Fibroblast of the aortic adventitia (primary cell): Measurements from ENCODE around the gene WNT8B. TPM values are rescaled to one million over a fixed set of nuclear protein-coding genes. Genes with fewer than 3 reads are reported as not detected.

Source experiments
- DNase-seq: peaks from one replicate; pipeline ENCODE4 v3.0.0-alpha.2; 2010; ENCODE audit warnings: low read depth
- H3K4me3 ChIP-seq: 2 replicates; pipeline ENCODE4 v1.5.1; 2011; ENCODE audit warnings: low read depth, mild to moderate bottlenecking, control low read depth, low read length, moderate library complexity
- CTCF ChIP-seq: IDR thresholded peaks from 2 replicates; pipeline ENCODE4 v1.5.1; 2011; ENCODE audit warnings: mild to moderate bottlenecking, low read length, control low read depth, inconsistent platforms; ENCODE audit not compliant: insufficient read depth
- total RNA-seq: library from RNA; depleted of rRNA; stranded (reverse); fragments of >200 nt; gene quantifications from 2 replicates; pipeline ENCODE4 v1.2.3, GENCODE V29; 2012; ENCODE audit warnings: low replicate concordance

Gene WNT8B
- total RNA-seq, 1 donor: not detected

DNA sequence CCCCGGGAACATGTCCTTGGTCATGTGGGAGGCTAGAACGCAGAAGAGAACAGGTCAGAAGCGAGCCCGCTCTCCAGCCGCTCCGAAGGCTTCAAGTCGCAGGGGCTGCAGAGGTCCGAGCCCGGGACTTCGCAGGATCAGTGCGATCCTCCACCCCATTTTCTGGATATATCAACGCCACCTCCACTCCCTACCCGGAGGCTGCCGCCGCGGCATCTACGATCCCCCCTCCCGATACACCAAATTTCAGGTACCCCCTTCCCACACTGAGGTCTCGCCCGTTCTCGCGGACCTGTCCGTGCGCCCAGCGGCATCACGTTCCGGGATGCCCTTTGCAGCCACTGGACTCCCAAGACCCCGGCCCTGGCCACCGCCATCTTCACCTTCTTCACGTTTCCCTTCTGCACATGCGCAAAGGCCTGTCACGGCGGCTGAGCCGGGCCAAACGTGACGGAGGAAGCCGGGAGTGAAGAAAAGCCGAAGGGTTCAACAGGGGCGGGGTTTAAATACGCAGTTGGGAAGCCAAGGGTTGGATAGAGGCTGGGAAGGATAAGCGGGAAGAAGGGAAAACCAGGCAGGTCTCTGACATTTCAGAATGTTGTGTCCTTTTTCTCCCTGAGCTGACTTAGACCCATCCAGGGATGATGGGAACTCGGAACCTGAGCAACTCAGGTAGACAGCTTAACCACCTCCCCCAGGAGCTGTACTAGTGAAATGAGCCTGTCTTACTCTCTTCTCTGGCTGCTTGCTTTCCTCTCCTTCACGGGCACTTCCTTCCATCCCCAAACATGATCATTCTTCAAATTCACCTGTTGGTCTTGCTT is 66.9 kb downstream of the WNT8B start, which contains the start of gene NDUFB8:
TSS of gene NDUFB8 (minus strand) at position 397 of the 824 bp plus-strand sequence. CDS start at position 377, 20 bp downstream.
- peak; percentile 84 for DNase-seq
- H3K4me3 ChIP-seq: peak within 1 kb of the TSS; percentile 96
- no peak for TF ChIP-seq CTCF

DNA sequence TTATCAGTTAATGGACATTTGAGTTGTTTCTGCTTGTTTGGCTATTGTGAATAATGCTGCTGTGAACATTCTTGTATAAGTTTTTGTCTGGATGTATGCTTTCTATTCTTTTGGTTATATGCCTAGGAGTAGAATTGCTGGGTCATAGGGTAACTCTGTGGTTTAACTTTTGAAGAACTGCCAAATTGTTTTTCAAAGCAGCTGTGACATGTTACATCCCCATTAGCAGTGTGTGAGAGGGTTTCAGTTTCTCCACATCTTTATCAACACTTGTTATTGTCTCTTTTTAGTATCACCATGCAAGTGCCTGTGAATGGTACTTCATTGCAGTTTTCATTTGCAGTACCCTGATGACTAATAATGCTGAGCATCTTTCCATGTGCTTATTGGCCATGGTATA is 69.0 kb downstream of the WNT8B start:
- H3K4me3 ChIP-seq: no peak overlapping the region
- DNase-seq: no peak
- no peak for TF ChIP-seq CTCF

Other genes starting within 250 kb of the WNT8B start
- 25.0 and 30.3 TPM in 2 replicates for gene CHUK, start 233.4 kb upstream of the WNT8B start, total RNA-seq
- 15.0 and 28.1 TPM in 2 replicates for gene CWF19L1, start 195.4 kb upstream of the WNT8B start, total RNA-seq
- gene BLOC1S2, start 176.3 kb upstream of the WNT8B start, total RNA-seq: 56.8 and 68.8 TPM in 2 replicates
- not detected in 2 replicates for gene PKD2L1, start 132.8 kb upstream of the WNT8B start, total RNA-seq
- gene SCD, start 115.8 kb upstream of the WNT8B start, total RNA-seq: 99.9 and 283 TPM in 2 replicates
- 3.3 and 17.4 TPM in 2 replicates for gene SEC31B, start 56.9 kb downstream of the WNT8B start, total RNA-seq
- 98.9 and 134 TPM in 2 replicates for gene NDUFB8, start 66.9 kb downstream of the WNT8B start, total RNA-seq
- 12.9 and 17.3 TPM in 2 replicates for gene HIF1AN, start 72.9 kb downstream of the WNT8B start, total RNA-seq